HG03039 (cell line): ENCODE data around the gene PAEP.

Experiments used
- ATAC-seq: cut with Tn5 transposase; IDR thresholded peaks from one replicate; pipeline ENCODE4 v1.9.1; 2021; ENCODE audit warnings: mild to moderate bottlenecking, moderate library complexity; ENCODE audit not compliant: unreplicated experiment

PAEP gene

GRCh38 chr9:135612437-135612836 is 50.9 kb downstream of the PAEP start:
- no peak for ATAC-seq

GRCh38 chr9:135612981-135613910 is 51.7 kb downstream of the PAEP start:
- ATAC-seq: no peak

GRCh38 chr9:135613946-135614805 is 52.6 kb downstream of the PAEP start:
- no peak for ATAC-seq

- no peak for ATAC-seq
Measured at GRCh38 chr9:135614821-135615665, 53.5 kb downstream of the PAEP start.

- no peak for ATAC-seq
Measured at GRCh38 chr9:135615666-135616618, 54.4 kb downstream of the PAEP start.
